ENCODE data around the gene IFNGR1. TPM values are rescaled to one million over a fixed set of nuclear protein-coding genes. Genes with fewer than 3 reads are reported as not detected.
"Not testable (repeated sequence)": the region's sequence is repeated elsewhere in the genome, so short reads cannot be mapped to it uniquely, and the experiment has no call there.

Gene IFNGR1
- total RNA-seq, 1 donor: 162 TPM

DNA sequence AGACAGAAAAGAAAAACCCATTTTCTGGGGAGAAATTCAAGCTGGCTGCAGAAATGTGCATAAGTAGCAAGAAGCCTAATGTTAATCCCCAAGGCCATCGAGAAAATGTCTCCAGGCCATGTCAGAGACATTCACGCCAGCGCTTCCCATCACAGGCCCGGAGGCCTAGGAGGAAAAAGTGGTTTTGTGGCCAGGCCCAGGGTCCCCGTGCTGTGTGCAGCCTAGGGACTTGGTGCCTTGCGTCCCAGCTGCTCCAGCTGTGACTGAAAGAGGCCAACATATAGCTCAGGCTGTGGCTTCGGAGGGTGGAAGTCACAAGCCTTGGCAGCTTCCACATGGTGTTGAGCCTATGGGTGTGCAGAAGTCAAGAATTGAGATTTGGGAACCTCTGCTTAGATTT, 10.9 kb downstream of the IFNGR1 start:
- Histone ChIP-seq H3K9me3 (ENCODE audit: low read depth, low read length) (no peaks in the 10 kb centered on the region), H3K27me3 (ENCODE audit: insufficient read depth, low read length) (no peaks in the 10 kb centered on the region), H3K4me1 (ENCODE audit: insufficient read depth, low read length) (peaks cover 32% of the 10 kb centered on the region), H3K4me3 (ENCODE audit: low read length) (no peak overlapping the region)

DNA sequence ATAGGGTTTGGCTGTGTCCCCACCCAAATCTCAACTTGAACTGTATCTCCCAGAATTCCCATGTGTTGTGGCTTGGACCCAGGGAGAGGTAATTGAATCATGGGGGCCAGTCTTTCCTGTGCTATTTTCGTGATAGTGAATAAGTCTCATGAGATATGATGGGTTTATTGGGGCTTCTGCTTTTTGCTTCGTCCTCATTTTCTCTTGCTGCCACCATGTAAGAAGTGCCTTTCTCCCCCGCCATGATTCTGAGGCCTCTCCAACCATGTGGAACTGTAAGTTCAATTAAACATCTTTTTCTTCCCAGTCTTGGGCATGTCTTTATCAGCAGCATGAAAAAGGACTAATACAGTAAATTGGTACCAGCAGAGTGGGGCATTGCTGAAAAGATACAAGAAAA, 11.7 kb downstream of the IFNGR1 start:
- H3K27me3 ChIP-seq (ENCODE audit: insufficient read depth, low read length); H3K9me3 ChIP-seq (ENCODE audit: low read depth, low read length); H3K4me3 ChIP-seq (ENCODE audit: low read length): not testable (repeated sequence)
- peaks cover 31% of the 10 kb centered on the region for H3K4me1 ChIP-seq (ENCODE audit: insufficient read depth, low read length)

DNA sequence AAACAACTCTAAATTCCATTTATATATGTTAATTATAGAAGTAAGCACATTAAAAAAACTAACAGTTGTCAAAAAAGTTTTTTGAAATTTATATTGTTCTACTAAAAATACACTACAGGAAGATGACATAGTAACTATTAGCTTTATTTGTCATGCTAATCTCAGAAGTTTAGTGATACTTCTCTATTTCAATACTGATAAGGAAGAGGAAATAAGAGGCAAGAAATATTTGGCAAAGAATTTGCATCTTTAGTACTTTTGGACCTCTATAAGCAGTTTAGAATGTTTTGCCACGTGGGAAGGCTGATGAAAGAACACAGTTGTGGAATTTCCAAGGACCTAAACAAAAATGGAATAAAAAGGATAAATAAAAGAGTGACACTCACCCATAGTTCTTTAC, 12.6 kb downstream of the IFNGR1 start:
- H3K9me3 ChIP-seq (ENCODE audit: low read depth, low read length): no peaks in the 10 kb centered on the region
- peaks cover 22% of the 10 kb centered on the region for H3K4me1 ChIP-seq (ENCODE audit: insufficient read depth, low read length)
- no peak overlapping the region for H3K4me3 ChIP-seq (ENCODE audit: low read length)
- no peaks in the 10 kb centered on the region for H3K27me3 ChIP-seq (ENCODE audit: insufficient read depth, low read length)

DNA sequence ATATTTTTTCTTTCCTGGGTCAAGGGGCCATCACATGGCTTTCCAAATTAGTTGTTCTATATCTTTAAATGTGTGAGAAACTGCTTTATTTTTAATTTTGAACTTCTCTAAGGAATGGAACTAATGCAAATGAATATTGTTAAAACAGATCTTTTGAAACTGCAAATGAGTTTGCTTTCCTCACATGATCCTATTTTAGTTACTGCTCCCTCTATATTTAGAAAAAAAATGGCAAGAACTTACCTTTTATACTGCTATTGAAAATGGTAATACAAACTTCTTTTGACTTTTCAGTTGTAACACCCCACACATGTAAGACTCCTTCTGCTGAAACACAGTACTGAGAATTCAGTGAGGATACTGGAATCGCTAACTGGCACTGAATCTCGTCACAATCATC, 15.9 kb downstream of the IFNGR1 start:
- Histone ChIP-seq H3K4me3 (ENCODE audit: low read length) (no peak overlapping the region), H3K27me3 (ENCODE audit: insufficient read depth, low read length) (no peaks in the 10 kb centered on the region), H3K4me1 (ENCODE audit: insufficient read depth, low read length) (peaks cover 8% of the 10 kb centered on the region), H3K9me3 (ENCODE audit: low read depth, low read length) (no peaks in the 10 kb centered on the region)

DNA sequence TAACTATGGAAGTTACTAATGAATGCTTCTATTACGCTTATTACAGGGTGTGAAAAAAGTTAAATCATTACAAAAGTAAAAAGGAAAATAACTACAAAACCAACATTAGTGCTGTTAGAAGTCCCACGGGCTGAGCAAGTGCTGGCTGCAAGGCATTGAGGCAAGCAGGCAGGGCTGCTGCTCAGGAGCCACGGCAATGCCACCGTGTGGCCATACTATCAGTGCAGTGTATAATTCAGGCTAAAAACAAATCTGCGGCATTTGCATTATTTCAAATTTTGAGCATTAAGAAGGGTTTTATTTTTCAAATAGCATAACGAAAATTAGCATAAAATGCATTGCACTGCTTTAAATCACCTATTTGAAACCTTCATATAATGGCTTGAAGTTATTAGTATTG, 17.1 kb downstream of the IFNGR1 start:
- Histone ChIP-seq H3K9me3 (ENCODE audit: low read depth, low read length) (no peaks in the 10 kb centered on the region), H3K4me1 (ENCODE audit: insufficient read depth, low read length) (peaks cover 8% of the 10 kb centered on the region), H3K27me3 (ENCODE audit: insufficient read depth, low read length) (no peaks in the 10 kb centered on the region)

DNA sequence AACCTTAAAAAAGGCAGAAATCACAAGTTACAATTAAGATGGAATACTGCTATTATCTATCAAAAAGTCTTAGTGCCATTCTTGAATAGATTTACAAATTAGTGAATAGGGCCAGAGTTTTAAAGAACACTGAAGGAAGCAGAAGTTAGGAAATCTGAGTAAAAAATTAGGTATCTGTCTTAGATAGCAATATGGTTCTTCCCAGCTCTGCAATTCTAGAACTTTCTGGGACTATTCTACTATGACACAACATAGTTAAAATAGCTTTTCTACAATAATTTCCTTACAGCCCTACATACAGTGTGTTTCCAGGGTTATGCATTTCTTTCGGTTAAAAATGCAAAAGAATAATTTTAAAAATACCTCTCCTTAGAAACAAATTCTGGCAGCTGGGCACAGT, 18.2 kb downstream of the IFNGR1 start:
- no peak overlapping the region for H3K4me3 ChIP-seq (ENCODE audit: low read length)
- no peaks in the 10 kb centered on the region for H3K27me3 ChIP-seq (ENCODE audit: insufficient read depth, low read length)
- H3K4me1 ChIP-seq (ENCODE audit: insufficient read depth, low read length): peaks cover 4% of the 10 kb centered on the region
- no peaks in the 10 kb centered on the region for H3K9me3 ChIP-seq (ENCODE audit: low read depth, low read length)

More for the DNA sequence above, 17.1 kb downstream of the IFNGR1 start:
- H3K4me3 ChIP-seq (ENCODE audit: low read length): no peak overlapping the region

DNA sequence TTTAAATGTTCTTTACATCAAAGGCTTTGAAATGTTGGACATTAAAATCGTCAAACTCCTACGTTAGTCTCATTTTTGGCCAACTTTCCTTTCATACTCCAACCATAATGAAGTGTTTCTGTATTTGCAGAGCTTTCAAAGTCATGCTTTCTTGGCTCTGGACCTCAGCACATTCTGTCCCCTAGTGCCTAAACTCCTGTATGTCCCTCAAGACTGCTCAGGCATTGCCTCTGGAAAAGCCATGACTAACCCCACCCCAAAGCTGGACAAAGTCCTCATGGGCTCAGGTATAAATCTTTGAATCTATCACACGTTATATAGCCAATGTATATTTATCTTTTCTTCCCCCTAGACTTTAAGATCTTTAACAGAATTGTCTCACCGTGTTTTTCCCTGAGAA, 18.9 kb downstream of the IFNGR1 start:
- Histone ChIP-seq H3K4me1 (ENCODE audit: insufficient read depth, low read length) (no peaks in the 10 kb centered on the region), H3K9me3 (ENCODE audit: low read depth, low read length) (no peaks in the 10 kb centered on the region), H3K4me3 (ENCODE audit: low read length) (no peak overlapping the region), H3K27me3 (ENCODE audit: insufficient read depth, low read length) (no peaks in the 10 kb centered on the region)

DNA sequence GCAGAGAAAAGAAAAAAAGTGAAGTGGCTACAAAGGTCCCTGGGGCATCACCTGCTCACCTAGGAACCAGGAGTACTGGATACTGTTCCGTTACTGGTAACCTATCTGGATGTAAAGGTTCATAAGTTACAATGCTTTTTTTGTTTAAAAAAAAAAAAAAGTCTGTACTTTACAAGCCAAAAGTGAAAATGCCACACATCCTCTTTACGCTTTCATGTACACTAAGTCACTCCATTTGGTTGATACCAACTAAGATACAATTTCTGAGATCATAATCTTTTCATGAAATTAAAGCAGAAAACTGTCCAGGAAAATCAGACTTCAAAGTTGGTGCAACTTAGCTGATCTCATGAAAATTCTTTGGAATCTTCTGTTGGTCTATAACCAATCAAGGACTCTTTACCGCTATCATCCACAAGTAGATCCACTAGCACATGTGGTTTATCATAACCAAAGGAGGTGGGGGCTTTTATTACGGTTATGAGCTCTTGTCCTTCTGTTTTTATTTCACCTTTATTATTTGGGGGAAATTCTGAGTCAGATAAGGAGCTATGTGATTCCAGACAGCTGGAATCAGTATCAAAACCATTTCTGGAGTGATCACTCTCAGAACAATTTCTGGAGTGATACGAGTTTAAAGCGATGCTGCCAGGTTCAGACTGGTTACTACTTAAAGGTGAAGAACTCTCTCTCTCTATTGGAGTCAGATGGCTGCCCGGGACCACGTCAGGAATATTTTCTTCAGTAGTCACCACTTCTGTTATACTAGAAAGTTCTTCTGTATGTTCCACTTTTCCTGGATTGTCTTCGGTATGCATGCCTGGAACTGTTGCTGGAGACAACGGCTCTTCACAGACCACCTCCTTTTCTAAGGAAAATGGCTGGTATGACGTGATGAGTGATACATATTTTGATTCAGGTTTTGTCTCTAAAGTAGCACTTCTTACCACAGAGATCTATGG, 21.2 kb downstream of the IFNGR1 start:
- Histone ChIP-seq H3K4me1 (ENCODE audit: insufficient read depth, low read length) (no peaks in the 10 kb centered on the region), H3K27me3 (ENCODE audit: insufficient read depth, low read length) (no peaks in the 10 kb centered on the region), H3K4me3 (ENCODE audit: low read length) (no peak overlapping the region), H3K9me3 (ENCODE audit: low read depth, low read length) (no peaks in the 10 kb centered on the region)

DNA sequence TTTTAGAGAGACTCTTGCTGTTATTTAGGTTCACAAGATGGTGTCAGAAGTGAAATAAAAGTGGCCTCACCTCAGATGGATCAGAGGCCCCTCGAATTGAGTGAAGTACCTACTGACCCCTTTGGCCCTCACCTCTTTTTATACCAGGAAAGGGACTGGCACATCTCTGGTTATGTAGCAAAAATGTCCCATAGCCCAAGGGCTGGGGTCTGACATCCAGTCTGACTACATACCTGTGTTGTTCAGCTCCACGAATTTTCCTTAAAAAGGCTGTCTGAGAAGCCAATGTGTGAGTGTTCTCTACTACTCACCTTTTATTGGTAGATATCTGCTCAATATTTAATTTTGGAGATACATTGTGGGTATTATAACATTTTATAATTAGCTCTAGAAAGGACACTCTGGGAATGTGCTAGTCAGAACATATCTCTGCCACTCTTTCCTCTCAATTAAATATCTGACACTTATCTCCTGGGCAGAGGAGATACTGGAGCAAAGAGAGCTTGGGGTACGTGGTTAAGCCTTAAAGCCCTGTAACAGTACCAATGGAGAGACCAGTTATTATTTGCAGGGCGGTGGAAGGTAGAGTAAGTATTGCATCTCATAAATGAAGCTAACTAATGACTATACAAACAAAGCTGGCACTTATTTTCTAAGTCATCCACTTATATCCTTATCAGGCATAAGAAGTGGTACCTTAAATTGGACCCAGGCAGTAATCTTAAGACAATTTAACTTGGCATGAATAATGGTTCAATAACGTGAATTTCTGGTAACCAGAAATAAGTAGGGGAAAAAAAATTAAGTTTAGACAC, 25.7 kb downstream of the IFNGR1 start:
- no peaks in the 10 kb centered on the region for H3K27me3 ChIP-seq (ENCODE audit: insufficient read depth, low read length)
- no peak overlapping the region for H3K4me3 ChIP-seq (ENCODE audit: low read length)
- no peaks in the 10 kb centered on the region for H3K4me1 ChIP-seq (ENCODE audit: insufficient read depth, low read length)
- H3K9me3 ChIP-seq (ENCODE audit: low read depth, low read length): peaks cover 14% of the 10 kb centered on the region

DNA sequence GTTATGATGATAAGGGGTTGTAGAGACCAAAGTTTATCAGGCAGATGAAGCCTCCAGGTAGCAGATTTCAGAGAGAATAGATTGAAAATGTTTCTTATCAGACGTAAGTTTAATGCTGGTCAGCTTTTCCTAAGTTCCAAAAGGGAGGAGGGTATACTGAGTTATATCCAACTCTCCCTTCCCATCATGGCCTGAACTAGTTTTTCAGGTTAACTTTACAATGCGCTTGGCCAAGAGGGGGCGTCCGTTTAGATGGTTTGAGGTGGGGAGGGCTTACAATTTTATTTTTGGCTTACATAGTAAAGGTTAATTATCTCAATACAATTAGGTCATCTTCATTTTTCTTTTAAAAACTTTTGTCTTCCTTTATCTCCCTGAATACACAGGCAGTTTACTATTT, 26.4 kb downstream of the IFNGR1 start:
- no peak overlapping the region for H3K4me3 ChIP-seq (ENCODE audit: low read length)
- H3K4me1 ChIP-seq (ENCODE audit: insufficient read depth, low read length): no peaks in the 10 kb centered on the region
- H3K27me3 ChIP-seq (ENCODE audit: insufficient read depth, low read length): no peaks in the 10 kb centered on the region
- H3K9me3 ChIP-seq (ENCODE audit: low read depth, low read length): peaks cover 21% of the 10 kb centered on the region

DNA sequence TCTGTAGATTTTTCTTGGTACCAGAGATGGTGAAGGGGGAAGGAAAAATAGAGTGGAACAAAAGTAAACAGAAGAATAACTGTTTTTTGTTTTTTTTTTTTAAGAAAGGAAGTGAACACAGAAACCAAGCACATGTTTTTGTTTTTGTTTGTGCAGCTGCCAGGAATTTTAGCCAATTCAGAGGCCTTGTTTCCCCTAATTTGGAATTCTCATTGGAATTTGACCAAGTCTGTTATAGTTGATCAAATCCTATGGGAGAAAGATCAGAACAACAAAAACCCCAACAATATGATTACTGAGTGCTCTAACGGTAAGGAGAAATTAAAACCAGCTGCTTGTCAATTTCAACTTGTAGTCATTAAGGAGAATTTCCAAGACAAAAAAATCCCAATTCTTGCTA, 27.5 kb downstream of the IFNGR1 start:
- Histone ChIP-seq H3K4me1 (ENCODE audit: insufficient read depth, low read length) (no peaks in the 10 kb centered on the region), H3K27me3 (ENCODE audit: insufficient read depth, low read length) (no peaks in the 10 kb centered on the region), H3K4me3 (ENCODE audit: low read length) (no peak overlapping the region), H3K9me3 (ENCODE audit: low read depth, low read length) (peaks cover 23% of the 10 kb centered on the region)

DNA sequence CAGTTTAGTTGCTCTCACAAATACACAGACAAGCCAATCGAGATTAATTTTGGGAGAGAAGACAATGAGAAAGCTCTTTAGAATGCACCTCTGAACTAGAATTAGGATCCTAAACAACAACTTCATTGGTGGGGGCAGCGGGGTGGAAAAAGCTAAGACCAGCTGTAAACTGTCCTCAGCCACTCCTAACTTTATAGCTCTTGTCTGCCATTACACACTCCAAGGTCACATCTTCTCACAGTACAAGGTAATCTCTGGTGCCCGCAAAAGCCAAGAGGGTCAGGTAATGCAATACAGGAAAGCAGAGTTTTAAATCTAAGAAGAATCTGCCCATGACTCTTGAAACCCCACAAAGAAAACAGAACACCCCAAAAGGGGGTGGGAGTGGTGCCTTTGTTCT, 27.9 kb downstream of the IFNGR1 start:
- Histone ChIP-seq H3K9me3 (ENCODE audit: low read depth, low read length) (peaks cover 23% of the 10 kb centered on the region), H3K27me3 (ENCODE audit: insufficient read depth, low read length) (no peaks in the 10 kb centered on the region), H3K4me3 (ENCODE audit: low read length) (no peak overlapping the region), H3K4me1 (ENCODE audit: insufficient read depth, low read length) (no peaks in the 10 kb centered on the region)

DNA sequence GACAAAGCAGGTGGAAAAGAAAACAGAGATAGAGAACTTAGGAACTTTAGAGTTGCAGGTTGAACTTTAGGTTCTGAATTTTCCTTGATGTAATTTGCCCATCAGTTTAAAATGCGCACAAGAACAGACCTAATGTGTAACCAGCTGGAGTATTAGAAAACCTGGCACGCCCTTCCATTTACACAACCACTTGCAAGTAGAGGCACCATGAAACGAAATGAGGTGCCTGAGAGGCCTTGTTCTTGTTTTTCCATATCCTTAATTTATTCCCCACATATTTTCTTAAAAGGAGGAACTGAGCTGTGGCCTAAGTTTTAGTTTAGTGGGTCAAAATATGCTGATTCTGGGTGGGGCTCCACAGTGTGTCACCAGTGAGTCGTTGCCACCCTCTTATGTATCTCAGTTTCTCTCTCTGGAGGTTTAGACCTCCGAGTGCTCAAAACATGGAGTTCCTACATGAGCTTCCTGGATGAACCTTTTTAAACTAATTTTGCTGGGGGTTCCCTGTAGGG, 28.5 kb downstream of the IFNGR1 start:
- Histone ChIP-seq H3K4me3 (ENCODE audit: low read length) (no peak overlapping the region), H3K27me3 (ENCODE audit: insufficient read depth, low read length) (no peaks in the 10 kb centered on the region), H3K9me3 (ENCODE audit: low read depth, low read length) (peaks cover 23% of the 10 kb centered on the region), H3K4me1 (ENCODE audit: insufficient read depth, low read length) (no peaks in the 10 kb centered on the region)

DNA sequence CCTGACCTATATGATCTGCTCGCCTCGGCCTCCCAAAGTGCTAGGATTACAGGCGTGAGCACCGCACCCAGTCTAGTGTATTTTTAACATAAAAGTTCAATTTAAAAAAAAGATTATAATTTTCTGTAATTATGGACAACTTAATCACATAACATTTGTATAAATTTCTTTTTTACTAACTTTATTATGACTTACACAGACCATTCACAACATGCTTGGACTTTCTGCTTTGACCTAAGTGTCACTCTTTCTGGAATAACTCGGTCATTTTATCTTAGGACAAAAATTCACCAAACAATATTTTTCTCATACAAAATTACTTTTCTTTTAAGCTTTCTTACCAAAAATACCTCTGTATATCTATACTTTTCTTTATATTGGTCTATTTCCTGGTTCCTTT, 30.3 kb downstream of the IFNGR1 start:
- Histone ChIP-seq H3K27me3 (ENCODE audit: insufficient read depth, low read length) (no peaks in the 10 kb centered on the region), H3K9me3 (ENCODE audit: low read depth, low read length) (peaks cover 34% of the 10 kb centered on the region), H3K4me3 (ENCODE audit: low read length) (no peak overlapping the region), H3K4me1 (ENCODE audit: insufficient read depth, low read length) (no peaks in the 10 kb centered on the region)

DNA sequence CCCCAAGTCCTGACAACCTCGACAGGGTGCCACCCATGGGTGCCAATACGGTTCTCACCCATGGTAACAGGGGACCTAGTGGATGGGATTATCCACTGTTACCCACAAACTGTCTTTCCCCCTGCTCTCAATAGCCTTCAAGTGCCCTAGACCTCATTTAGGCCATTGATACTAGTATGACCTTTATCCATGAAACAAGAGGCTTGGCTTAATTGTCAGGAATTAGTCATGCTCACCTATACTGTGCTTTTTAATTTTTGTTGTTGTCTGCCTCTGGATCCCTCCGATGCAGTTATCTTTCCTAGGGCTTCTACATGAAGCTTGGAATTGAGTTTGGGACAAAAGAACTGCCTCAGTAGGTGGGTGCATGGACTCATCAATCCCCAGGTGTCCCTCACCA, 33.9 kb downstream of the IFNGR1 start:
- peaks cover 59% of the 10 kb centered on the region for H3K9me3 ChIP-seq (ENCODE audit: low read depth, low read length)

More for the DNA sequence above, 33.9 kb downstream of the IFNGR1 start:
- H3K4me3 ChIP-seq (ENCODE audit: low read length): no peak overlapping the region
- no peaks in the 10 kb centered on the region for H3K4me1 ChIP-seq (ENCODE audit: insufficient read depth, low read length)
- H3K27me3 ChIP-seq (ENCODE audit: insufficient read depth, low read length): no peaks in the 10 kb centered on the region
